Endothelial cell of umbilical vein (primary cell): ENCODE results near the gene ZNF385D. TPM values are rescaled to one million over a fixed set of nuclear protein-coding genes. Genes with fewer than 3 reads are reported as not detected.

Experiments used
- BruUV-seq: library from RNA; stranded (reverse); fragments of 400-500 nt; replicated peaks from 2 replicates; lab custom pipeline; 2021; lab: Mats Ljungman, UMichigan
- CTCF ChIA-PET: fragments of 300-600, 350-600 bp; sonication (Branson Sonifier 250); formaldehyde crosslinking; loops from one replicate; lab custom pipeline; 2021; ENCODE audit warnings: antibody characterized with exemption, inconsistent platforms; lab: Charles Lee
- POLR2A ChIA-PET: fragments of 300-600, 350-600 bp; sonication (Branson Sonifier 250); formaldehyde crosslinking; loops from one replicate; lab custom pipeline; 2021; ENCODE audit warnings: antibody characterized with exemption, inconsistent platforms; lab: Charles Lee
- DNase-seq: peaks from one replicate; pipeline ENCODE4 v3.0.0-alpha.2; 2011; ENCODE audit warnings: low read depth, low spot score
- FAIRE-seq: peaks from 2 replicates; lab custom pipeline; 2011; peaks lifted over from hg19 to GRCh38; lab: Jason Lieb, UNC
- H2AFZ ChIP-seq: 2 replicates; pipeline ENCODE4 v1.6.0; 2012; ENCODE audit warnings: low read depth, low read length, control low read depth, inconsistent platforms
- H3K27ac ChIP-seq: 2 replicates; pipeline ENCODE4 v1.5.1; 2011; ENCODE audit warnings: low read depth, mild to moderate bottlenecking, control low read depth, low read length, moderate library complexity; ENCODE audit not compliant: insufficient read depth
- H3K27me3 ChIP-seq, 2 experiments: 2 replicates each; pipeline versions ENCODE4 v1.6.0 to v1.6.1; 2011; ENCODE audit warnings: low read length in 2 of 2, mixed read lengths in 1 of 2; ENCODE audit not compliant: control insufficient read depth in 2 of 2, insufficient read depth in 2 of 2
- H3K36me3 ChIP-seq, 2 experiments: 2 replicates in 1 of 2; 3 replicates in 1 of 2; pipeline ENCODE4 v1.5.1; 2011; ENCODE audit warnings: low read length in 2 of 2, mild to moderate bottlenecking in 1 of 2, moderate library complexity in 1 of 2; ENCODE audit not compliant: control insufficient read depth in 2 of 2, insufficient read depth in 2 of 2; ENCODE audit errors: extremely low read depth in 1 of 2
- H3K4me1 ChIP-seq: 3 replicates; pipeline ENCODE4 v1.5.1; 2011; ENCODE audit warnings: mild to moderate bottlenecking, low read length; ENCODE audit not compliant: control insufficient read depth, insufficient read depth; ENCODE audit errors: extremely low read depth
- H3K4me2 ChIP-seq: 2 replicates; pipeline ENCODE4 v1.6.1; 2011; ENCODE audit warnings: low read length, control low read depth, mixed read lengths; ENCODE audit not compliant: insufficient read depth
- H3K4me3 ChIP-seq, 3 experiments: fragments of 200-600 bp in 1 of 3; sonication (generic), shearing (Covaris generic) in 1 of 3; replicated peaks in 1 of 3; 2 replicates each; pipeline ENCODE4 v1.5.1; 2011 to 2016; ENCODE audit warnings: control low read depth in 3 of 3, low read length in 3 of 3, mild to moderate bottlenecking in 2 of 3, inconsistent platforms in 1 of 3, low read depth in 1 of 3, moderate library complexity in 1 of 3; ENCODE audit not compliant: insufficient read depth in 1 of 3
- H3K79me2 ChIP-seq: 2 replicates; pipeline ENCODE4 v1.6.0; 2012; ENCODE audit warnings: low read length, inconsistent platforms; ENCODE audit not compliant: control insufficient read depth, insufficient read depth
- H3K9ac ChIP-seq: replicated peaks from 2 replicates; pipeline ENCODE3; 2011; ENCODE audit warnings: low read length, control low read depth; ENCODE audit not compliant: insufficient read depth; ENCODE audit errors: extremely low read depth
- H3K9me1 ChIP-seq: replicated peaks from 3 replicates; pipeline ENCODE4 v1.6.0; 2011; ENCODE audit warnings: mild to moderate bottlenecking, low read length; ENCODE audit not compliant: control insufficient read depth, insufficient read depth; ENCODE audit errors: extremely low read depth
- H3K9me3 ChIP-seq: replicated peaks from 2 replicates; pipeline ENCODE4 v1.5.1; 2012; ENCODE audit warnings: low read length, inconsistent platforms; ENCODE audit not compliant: control insufficient read depth, insufficient read depth
- H4K20me1 ChIP-seq: replicated peaks from 2 replicates; pipeline ENCODE3; 2011; ENCODE audit warnings: mild to moderate bottlenecking, low read length; ENCODE audit not compliant: control insufficient read depth, insufficient read depth; ENCODE audit errors: extremely low read depth
- EZH2 ChIP-seq: IDR thresholded peaks from 2 replicates; pipeline ENCODE4 v1.6.1; 2012; ENCODE audit warnings: borderline replicate concordance, low read depth, mild to moderate bottlenecking, moderate library complexity, low read length, inconsistent platforms; ENCODE audit not compliant: severe bottlenecking
- FOS ChIP-seq: IDR thresholded peaks from 2 replicates; pipeline ENCODE4 v1.6.1; 2011; ENCODE audit warnings: mild to moderate bottlenecking, low read length, moderate library complexity, borderline replicate concordance; ENCODE audit not compliant: insufficient read depth
- GATA2 ChIP-seq: IDR thresholded peaks from 2 replicates; pipeline ENCODE4 v1.7.0; 2011; ENCODE audit warnings: low read depth, mild to moderate bottlenecking, moderate library complexity, mixed read lengths, low read length; ENCODE audit not compliant: insufficient read length, insufficient read depth
- JUN ChIP-seq: IDR thresholded peaks from 2 replicates; pipeline ENCODE4 v1.6.1; 2011; ENCODE audit warnings: borderline replicate concordance, low read depth; ENCODE audit not compliant: insufficient read length, insufficient read depth
- MYC ChIP-seq: IDR thresholded peaks from one replicate; pipeline ENCODE4 v1.6.1; 2011; ENCODE audit warnings: mild to moderate bottlenecking, low read depth, low read length
- POLR2A ChIP-seq: IDR thresholded peaks from 2 replicates; pipeline ENCODE4 v1.6.1; 2012; ENCODE audit warnings: low read depth, mild to moderate bottlenecking, control low read depth, low read length
- POLR2AphosphoS5 ChIP-seq: IDR thresholded peaks from 2 replicates; pipeline ENCODE4 v1.6.1; 2012; ENCODE audit warnings: low read depth, mild to moderate bottlenecking, control low read depth, low read length, moderate library complexity; ENCODE audit not compliant: insufficient read depth
- dilution Hi-C: fragments of 300-500 bp; cut with MboI; formaldehyde crosslinking; loops from one replicate; pipeline ENCODE4 v1.15.0; 2019; ENCODE audit warnings: low sequenced_read_pairs; ENCODE audit not compliant: extremely low pct_ligation_motif_present
- intact Hi-C: fragments of 100-400 bp; cut with micrococcal nuclease; formaldehyde crosslinking; loops from one replicate; pipeline ENCODE4 v1.10.0; 2022
- polyA plus RNA-seq, 4 experiments: library from polyadenylated mRNA; depleted of rRNA in 3 of 4; stranded (reverse) in 3 of 4; unstranded in 1 of 4; fragments of >200 nt; gene quantifications; 2 replicates each; pipeline versions ENCODE4 v1.2.1 to v1.2.3, GENCODE V29; 2011 to 2012; ENCODE audit warnings: missing spikeins in 1 of 4
- total RNA-seq: library from RNA; stranded (reverse); gene quantifications from 2 replicates; pipeline ENCODE4 v1.2.3, GENCODE V29; 2021
- TF ChIP-seq, protein P1 (sequence below), 2 donors: IDR thresholded peaks; 1 replicate in 1 of 2; 2 replicates in 1 of 2; pipeline ENCODE4 v1.5.1; 2011; ENCODE audit warnings: low read length in 2 of 2, mild to moderate bottlenecking in 2 of 2, moderate library complexity in 2 of 2, control low read depth in 1 of 2, inconsistent platforms in 1 of 2, low read depth in 1 of 2; ENCODE audit not compliant: insufficient read depth in 1 of 2; ENCODE audit errors: extremely low read depth in 1 of 2
- TF ChIP-seq, protein P2 (sequence below): IDR thresholded peaks from 2 replicates; pipeline ENCODE4 v1.6.1; 2011; ENCODE audit not compliant: insufficient read depth, insufficient read length

ZNF385D gene
- total and polyA plus RNA-seq, 2 donors (not counting 3 experiments of a cell fraction or from before 2014, with no cell fraction given) = not detected

DNA sequence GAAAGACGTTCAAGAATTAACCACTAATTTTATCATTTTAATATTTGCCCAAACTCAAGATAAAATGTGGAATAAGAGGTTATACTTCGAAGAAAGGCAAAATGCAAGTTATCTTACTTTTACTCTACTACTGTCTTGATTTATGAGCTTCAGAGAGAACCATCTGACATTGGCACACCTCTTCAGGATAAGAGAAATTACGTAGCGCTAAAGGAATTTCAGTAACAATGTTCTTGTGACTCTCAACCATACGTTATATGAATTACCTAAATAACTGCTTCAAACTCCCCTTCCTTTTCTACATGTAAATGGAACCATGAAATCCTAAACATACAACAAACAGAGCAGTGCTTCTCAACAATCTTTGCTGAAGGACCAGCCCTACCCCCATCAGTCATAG lies 96.8 kb downstream of the ZNF385D start:
- Histone ChIP-seq H3K36me3 (no peaks in the 10 kb centered on the region), H3K9me3 (no peaks in the 10 kb centered on the region), H3K4me2 (no peak overlapping the region), H3K27ac (no peak overlapping the region), H3K9me1 (no peaks in the 10 kb centered on the region), H4K20me1 (no peaks in the 10 kb centered on the region), H2AFZ (no peak overlapping the region), H3K27me3 (no peaks in the 10 kb centered on the region), H3K4me1 (no peaks in the 10 kb centered on the region), H3K9ac (no peak overlapping the region), H3K79me2 (no peaks in the 10 kb centered on the region), H3K4me3 (no peak overlapping the region)
- FAIRE-seq = no peak
- dilution Hi-C loops = no loop called here
- TF ChIP-seq GATA2 (no peak), POLR2A (no peak), MYC (no peak), EZH2 (no peak), JUN (no peak)
- ChIA-PET CTCF (no interaction called here), POLR2A (no interaction called here)
- no peak for DNase-seq
- BruUV-seq = no TSS peak
- intact Hi-C loops = no loop called here

DNA sequence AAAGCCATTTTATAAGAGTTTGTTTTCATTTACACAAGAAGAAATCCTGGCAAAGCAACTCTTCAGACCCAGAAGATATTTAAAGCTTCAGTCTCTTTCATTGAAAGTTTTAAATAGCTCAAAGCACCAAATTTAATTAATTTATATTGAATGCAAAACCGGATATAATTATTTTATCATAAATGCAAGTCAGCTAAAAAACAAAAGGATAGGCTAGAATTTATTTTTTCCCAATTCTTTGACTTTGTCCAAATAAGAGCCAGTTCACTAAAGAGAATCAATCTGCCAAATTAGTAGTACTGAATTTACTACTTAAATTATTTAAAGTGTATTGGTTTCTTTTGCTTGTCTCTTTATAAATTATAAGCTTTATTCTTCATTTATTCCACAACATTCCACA lies 101.5 kb downstream of the ZNF385D start:
- TF ChIP-seq, protein P1, sequence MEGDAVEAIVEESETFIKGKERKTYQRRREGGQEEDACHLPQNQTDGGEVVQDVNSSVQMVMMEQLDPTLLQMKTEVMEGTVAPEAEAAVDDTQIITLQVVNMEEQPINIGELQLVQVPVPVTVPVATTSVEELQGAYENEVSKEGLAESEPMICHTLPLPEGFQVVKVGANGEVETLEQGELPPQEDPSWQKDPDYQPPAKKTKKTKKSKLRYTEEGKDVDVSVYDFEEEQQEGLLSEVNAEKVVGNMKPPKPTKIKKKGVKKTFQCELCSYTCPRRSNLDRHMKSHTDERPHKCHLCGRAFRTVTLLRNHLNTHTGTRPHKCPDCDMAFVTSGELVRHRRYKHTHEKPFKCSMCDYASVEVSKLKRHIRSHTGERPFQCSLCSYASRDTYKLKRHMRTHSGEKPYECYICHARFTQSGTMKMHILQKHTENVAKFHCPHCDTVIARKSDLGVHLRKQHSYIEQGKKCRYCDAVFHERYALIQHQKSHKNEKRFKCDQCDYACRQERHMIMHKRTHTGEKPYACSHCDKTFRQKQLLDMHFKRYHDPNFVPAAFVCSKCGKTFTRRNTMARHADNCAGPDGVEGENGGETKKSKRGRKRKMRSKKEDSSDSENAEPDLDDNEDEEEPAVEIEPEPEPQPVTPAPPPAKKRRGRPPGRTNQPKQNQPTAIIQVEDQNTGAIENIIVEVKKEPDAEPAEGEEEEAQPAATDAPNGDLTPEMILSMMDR (IDR thresholded peaks at IDR 0.05; ENCODE audit: extremely low read depth in 1 of 2, insufficient read depth in 1 of 2, low read depth in 1 of 2, low read length in 2 of 2) = no peak
- TF ChIP-seq MYC = no peak
- TF ChIP-seq FOS = no peak
- TF ChIP-seq, protein P2, sequence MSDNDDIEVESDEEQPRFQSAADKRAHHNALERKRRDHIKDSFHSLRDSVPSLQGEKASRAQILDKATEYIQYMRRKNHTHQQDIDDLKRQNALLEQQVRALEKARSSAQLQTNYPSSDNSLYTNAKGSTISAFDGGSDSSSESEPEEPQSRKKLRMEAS = no peak
- TF ChIP-seq POLR2AphosphoS5 = no peak
- TF ChIP-seq EZH2 = no peak
- TF ChIP-seq JUN = no peak
- TF ChIP-seq POLR2A = no peak
- TF ChIP-seq GATA2 = no peak
- Histone ChIP-seq H3K4me1 (no peaks in the 10 kb centered on the region), H3K27me3 (no peaks in the 10 kb centered on the region), H3K9ac (no peak overlapping the region), H3K4me3 (no peak overlapping the region), H2AFZ (no peak overlapping the region), H3K4me2 (no peak overlapping the region), H4K20me1 (no peaks in the 10 kb centered on the region), H3K36me3 (no peaks in the 10 kb centered on the region), H3K27ac (no peak overlapping the region), H3K9me1 (no peaks in the 10 kb centered on the region), H3K9me3 (no peaks in the 10 kb centered on the region), H3K79me2 (no peaks in the 10 kb centered on the region)
- no peak for DNase-seq
- ChIA-PET POLR2A (no interaction called here), CTCF (no interaction called here)
- intact Hi-C loops (no loop called here), dilution Hi-C loops (no loop called here)
- no TSS peak for BruUV-seq
- FAIRE-seq = no peak
